A673 (cell line): ENCODE measurements around the gene KRT7. TPM values are rescaled to one million over a fixed set of nuclear protein-coding genes. Genes with fewer than 3 reads are reported as not detected.

Source experiments
- BruUV-seq: library from RNA; stranded (reverse); fragments of 400-500 nt; replicated peaks from 2 replicates; lab custom pipeline; 2021; lab: Mats Ljungman, UMichigan
- CTCF ChIA-PET: fragments of 300-600 bp; sonication (Branson Sonifier 250); formaldehyde crosslinking; loops from one replicate; lab custom pipeline; 2022; ENCODE audit warnings: antibody characterized with exemption; lab: Charles Lee
- POLR2A ChIA-PET: fragments of 300-600 bp; sonication (Branson Sonifier 250); formaldehyde crosslinking; loops from one replicate; lab custom pipeline; 2022; ENCODE audit warnings: antibody characterized with exemption; ENCODE audit not compliant: low non-redundant PET; lab: Charles Lee
- DNase-seq: peaks from one replicate; pipeline ENCODE4 v3.0.0-alpha.2; 2015; ENCODE audit warnings: low spot score
- H3K27ac ChIP-seq: fragments of 200-600 bp; sonication (generic); 2 replicates; pipeline ENCODE4 v1.5.1; 2016; ENCODE audit warnings: mixed run types, low read depth, mild to moderate bottlenecking, mixed read lengths, antibody characterized with exemption, low read length; ENCODE audit not compliant: poor library complexity, severe bottlenecking
- H3K27me3 ChIP-seq: fragments of 200-600 bp; sonication (generic); replicated peaks from 2 replicates; pipeline ENCODE4 v1.6.1; 2017; ENCODE audit warnings: mixed run types, low read depth, mild to moderate bottlenecking, mixed read lengths, antibody characterized with exemption, low read length; ENCODE audit not compliant: insufficient read depth, poor library complexity
- H3K36me3 ChIP-seq: fragments of 200-600 bp; sonication (generic); 2 replicates; pipeline ENCODE4 v1.6.1; 2016; ENCODE audit warnings: mixed run types, mild to moderate bottlenecking, mixed read lengths, antibody characterized with exemption, low read length; ENCODE audit not compliant: insufficient read depth, poor library complexity, severe bottlenecking
- H3K4me1 ChIP-seq: fragments of 200-600 bp; sonication (generic); 2 replicates; pipeline ENCODE4 v1.6.1; 2017; ENCODE audit warnings: mixed run types, mild to moderate bottlenecking, mixed read lengths, antibody characterized with exemption, low read length; ENCODE audit not compliant: insufficient read depth, poor library complexity, severe bottlenecking
- H3K4me3 ChIP-seq: fragments of 200-600 bp; sonication (generic); 2 replicates; pipeline ENCODE4 v1.5.1; 2016; ENCODE audit warnings: low read depth, mixed run types, mild to moderate bottlenecking, mixed read lengths, low read length; ENCODE audit not compliant: poor library complexity, severe bottlenecking
- H3K9me3 ChIP-seq: fragments of 200-600 bp; sonication (generic); 2 replicates; pipeline ENCODE4 v1.6.1; 2016; ENCODE audit warnings: mixed run types, low read depth, mild to moderate bottlenecking, mixed read lengths, antibody characterized with exemption, low read length; ENCODE audit not compliant: poor library complexity, severe bottlenecking
- CTCF ChIP-seq: fragments of 300-800, 200-600 bp; sonication (generic); conservative IDR thresholded peaks from 2 replicates; pipeline ENCODE4 v1.5.1; 2017; ENCODE audit warnings: low read depth, mild to moderate bottlenecking, antibody characterized with exemption, low read length, moderate library complexity, mixed read lengths
- EZH2 ChIP-seq: fragments of 200-600 bp; sonication (generic); IDR thresholded peaks from 2 replicates; pipeline ENCODE4 v1.6.1; 2017; ENCODE audit warnings: borderline replicate concordance, low read depth, mild to moderate bottlenecking, mixed read lengths, antibody characterized with exemption, low read length; ENCODE audit not compliant: poor library complexity, severe bottlenecking
- intact Hi-C: fragments of 100-400 bp; cut with micrococcal nuclease; formaldehyde crosslinking; loops from one replicate; pipeline ENCODE4 v1.10.0; 2022; ENCODE audit not compliant: unreplicated experiment
- total RNA-seq: library from RNA; stranded (reverse); gene quantifications from 2 replicates; pipeline ENCODE4 v1.2.3, GENCODE V29; 2021

Gene KRT7
- total RNA-seq, 1 experiment from 2014 or later, result 1.0 TPM

GRCh38 chr12:52291267-52291935 is 58.4 kb downstream of the KRT7 start, which contains the start of gene KRT81:
Gene KRT81, minus strand, starts transcription at chr12:52291534. Its CDS starts 69 bp downstream, at chr12:52291465.
- Histone ChIP-seq H3K4me3 (no peak within 1 kb of the TSS), H3K36me3 (no peaks in the 10 kb centered on the region), H3K27ac (no peak within 1 kb of the TSS), H3K9me3 (no peaks in the 10 kb centered on the region), H3K27me3 (peaks cover 7% of the 10 kb centered on the region), H3K4me1 (no peaks in the 10 kb centered on the region)
- POLR2A ChIA-PET, result no interaction called here
- intact Hi-C loops, result no loop called here
- no TSS peak for BruUV-seq
- TF ChIP-seq CTCF, result no peak
- TF ChIP-seq EZH2, result no peak
- DNase-seq, result no peak
- CTCF ChIA-PET, result no interaction called here

GRCh38 chr12:52293926-52294325 is 60.9 kb downstream of the KRT7 start:
- Histone ChIP-seq H3K27ac (no peak overlapping the region), H3K27me3 (peaks cover 11% of the 10 kb centered on the region), H3K9me3 (no peaks in the 10 kb centered on the region), H3K4me1 (no peaks in the 10 kb centered on the region), H3K4me3 (no peak overlapping the region), H3K36me3 (no peaks in the 10 kb centered on the region)
- POLR2A ChIA-PET, result no interaction called here
- BruUV-seq, result no TSS peak
- DNase-seq, result no peak
- TF ChIP-seq EZH2, result no peak
- no peak for TF ChIP-seq CTCF
- intact Hi-C loops, result no loop called here
- CTCF ChIA-PET, result interaction anchor here (0.9 kb wide), 1 partner anchor 15 kb away, joined by 5 read pairs; no protein-coding TSS in a partner anchor

- CTCF ChIA-PET, result interaction anchor here (0.6 kb wide), 1 partner anchor 16 kb away, joined by 3 read pairs; no protein-coding TSS in a partner anchor
- Histone ChIP-seq H3K4me1 (no peaks in the 10 kb centered on the region), H3K27me3 (peaks cover 11% of the 10 kb centered on the region), H3K27ac (no peak overlapping the region), H3K36me3 (no peaks in the 10 kb centered on the region), H3K9me3 (no peaks in the 10 kb centered on the region), H3K4me3 (no peak overlapping the region)
- intact Hi-C loops, result no loop called here
- no TSS peak for BruUV-seq
- TF ChIP-seq EZH2 (no peak), CTCF (no peak)
- DNase-seq, result no peak
- POLR2A ChIA-PET, result no interaction called here
Measured at GRCh38 chr12:52294803-52295202, 61.8 kb downstream of the KRT7 start.
